Activated CD8-positive, alpha-beta memory T cell treated with anti-CD3 and anti-CD28 coated beads for 24 hours (primary cell): ENCODE measurements around the gene SPRY1.

Experiments used
- DNase-seq: peaks from one replicate; pipeline ENCODE4 v3.0.0-alpha.2; 2020

SPRY1 gene

GRCh38 chr4:123412091-123412505 is 15.5 kb downstream of the SPRY1 start:
- no peak for DNase-seq

- DNase-seq = no peak
Observed at GRCh38 chr4:123412700-123413512, 16.3 kb downstream of the SPRY1 start.

DNA sequence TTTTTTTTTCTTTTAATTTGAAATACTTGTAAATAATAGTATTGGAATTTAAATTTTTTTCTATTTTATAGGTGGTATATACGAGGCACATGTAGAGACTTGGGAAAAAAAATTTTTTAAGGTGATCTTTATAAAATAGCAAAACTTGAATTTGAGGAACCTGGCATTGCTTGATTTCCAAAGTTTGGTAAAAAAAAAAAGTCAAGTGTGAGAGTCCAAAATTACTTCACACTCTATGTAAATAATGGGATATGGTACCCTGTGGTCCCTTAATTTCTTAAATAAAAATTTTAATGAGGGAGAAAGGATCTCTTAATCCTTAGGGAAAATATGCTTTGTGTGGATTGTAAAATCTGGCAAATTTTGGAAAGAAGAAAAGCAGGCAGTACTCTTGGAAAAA is 19.0 kb downstream of the SPRY1 start:
- DNase-seq = no peak

DNA sequence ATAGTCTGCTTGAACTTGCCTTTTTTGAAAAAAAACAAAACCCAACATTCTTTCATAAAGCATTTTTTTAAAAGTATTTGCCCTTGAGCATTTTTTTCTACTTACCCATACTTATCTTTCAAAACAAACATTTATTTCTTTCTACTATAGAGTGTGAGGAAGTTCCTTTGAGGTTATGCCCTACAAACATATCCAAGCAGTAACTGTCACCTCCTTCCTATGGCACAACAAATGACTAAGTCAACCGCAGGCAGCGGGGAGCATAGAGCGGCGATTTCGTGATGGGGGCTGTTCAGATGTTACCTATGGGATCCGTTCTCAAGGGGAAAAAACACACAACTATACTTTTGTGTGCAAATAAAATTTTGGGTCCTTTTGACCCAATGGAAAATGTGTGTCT is 19.4 kb downstream of the SPRY1 start:
- DNase-seq = no peak

- no peak for DNase-seq
Observed at GRCh38 chr4:123417813-123418212, 21.2 kb downstream of the SPRY1 start.

- no peak for DNase-seq
Observed at GRCh38 chr4:123418351-123418931, 21.8 kb downstream of the SPRY1 start.

- no peak for DNase-seq
Observed at GRCh38 chr4:123419885-123420755, 23.5 kb downstream of the SPRY1 start.

DNA sequence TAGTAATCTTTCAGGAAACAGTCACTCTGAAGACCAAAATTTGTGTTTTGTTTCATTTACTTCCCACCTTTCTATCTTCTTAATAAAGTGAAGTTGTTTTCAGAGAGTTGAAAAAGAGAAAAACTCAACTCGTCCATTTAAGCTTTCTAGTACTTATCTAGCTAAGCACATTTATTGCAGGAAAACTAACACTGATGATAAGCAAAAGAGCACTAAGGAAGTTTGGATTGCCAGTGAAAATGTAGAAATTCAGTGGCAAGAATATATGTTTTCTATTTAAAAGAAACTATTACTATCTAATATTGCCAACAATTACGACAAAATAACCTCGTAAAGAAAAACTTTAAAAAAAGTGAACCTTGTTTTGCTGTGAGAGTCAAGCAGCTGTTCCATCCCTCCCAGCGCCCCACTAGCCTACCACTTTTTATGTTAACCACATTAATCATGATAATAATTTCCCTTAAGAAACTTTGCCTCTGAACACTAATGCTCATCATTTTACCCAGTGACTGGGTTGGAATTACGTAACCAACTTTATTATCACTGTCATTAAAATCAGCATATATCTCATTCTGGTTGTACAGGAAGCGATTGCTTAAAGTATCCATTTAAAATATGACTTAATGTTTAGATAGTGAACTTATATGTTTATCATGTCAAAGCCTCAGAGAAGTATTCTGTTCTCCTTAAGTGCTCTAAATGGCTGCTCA is 24.8 kb downstream of the SPRY1 start:
- no peak for DNase-seq

DNA sequence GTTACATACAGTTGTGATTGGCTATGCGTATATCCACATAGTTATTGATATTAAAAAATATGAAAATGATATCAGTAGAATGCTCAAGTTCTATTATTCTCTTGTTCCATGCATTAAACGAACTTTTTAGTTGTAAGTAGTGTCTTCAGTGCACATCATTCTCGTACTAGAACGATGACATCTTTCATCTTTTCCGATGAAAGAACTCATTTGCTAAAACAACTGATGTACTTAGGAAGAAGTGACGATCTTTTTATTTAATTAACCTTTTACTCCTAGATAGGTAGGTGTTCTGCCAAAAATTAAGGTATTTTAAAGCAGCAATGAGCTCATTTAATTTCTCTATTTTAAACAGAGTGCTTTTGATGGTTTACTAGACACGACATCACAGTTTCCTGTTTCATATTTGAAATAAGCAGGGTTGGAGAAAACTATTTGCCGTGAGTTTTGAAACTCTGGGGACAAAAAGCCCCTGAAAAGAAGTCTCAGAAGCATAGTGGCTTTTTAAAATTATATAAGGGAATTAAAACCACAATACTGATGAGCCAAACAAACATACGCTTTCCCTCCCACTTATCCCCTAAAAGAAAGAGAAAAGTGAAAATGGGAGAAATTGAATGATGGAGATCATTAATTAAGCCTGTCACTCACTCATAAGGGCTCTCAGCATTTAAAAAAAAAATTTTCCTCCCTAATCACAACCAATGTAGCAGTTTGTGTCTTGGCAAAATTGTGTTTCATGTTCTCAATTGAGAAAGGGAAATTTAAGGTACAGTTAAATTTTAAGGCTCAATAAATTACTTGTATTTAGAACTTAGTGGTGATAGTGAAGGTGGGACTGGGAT is 25.6 kb downstream of the SPRY1 start:
- no peak for DNase-seq

GRCh38 chr4:123423819-123424218 is 27.2 kb downstream of the SPRY1 start:
- DNase-seq = no peak

- no peak for DNase-seq
Observed at GRCh38 chr4:123427951-123428350, 31.4 kb downstream of the SPRY1 start.

GRCh38 chr4:123430031-123430430 is 33.4 kb downstream of the SPRY1 start:
- DNase-seq = no peak

GRCh38 chr4:123430501-123430900 is 33.9 kb downstream of the SPRY1 start:
- no peak for DNase-seq

GRCh38 chr4:123433573-123433972 is 37.0 kb downstream of the SPRY1 start:
- DNase-seq = no peak

- DNase-seq = no peak
Observed at GRCh38 chr4:123433976-123434375, 37.4 kb downstream of the SPRY1 start.

GRCh38 chr4:123435246-123436113 is 38.9 kb downstream of the SPRY1 start:
- DNase-seq = no peak

GRCh38 chr4:123438031-123438430 is 41.4 kb downstream of the SPRY1 start:
- no peak for DNase-seq

- DNase-seq = no peak
Observed at GRCh38 chr4:123443401-123444289, 47.0 kb downstream of the SPRY1 start.

DNA sequence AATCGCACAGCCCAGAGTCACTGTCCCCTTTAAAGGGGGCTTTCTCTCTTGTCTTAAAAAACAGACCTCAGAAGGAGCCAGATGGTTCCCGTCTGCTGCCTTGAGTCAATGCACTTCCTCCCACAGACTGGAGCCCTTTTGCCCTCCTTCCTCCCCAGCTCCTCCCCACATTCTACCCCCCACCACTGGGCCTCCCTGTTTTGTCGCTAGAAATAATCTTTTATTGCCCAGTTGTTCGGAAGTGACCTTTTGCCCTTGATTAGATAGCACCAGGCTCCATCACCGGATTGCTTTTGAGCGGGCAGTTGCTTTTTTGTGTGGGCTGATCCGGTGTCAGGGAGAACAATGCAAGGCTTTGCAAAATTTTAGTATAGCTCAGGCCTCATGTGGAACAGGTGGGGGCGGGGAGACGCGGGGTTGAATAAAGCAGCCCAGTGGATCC is 47.7 kb downstream of the SPRY1 start:
- peak; percentile 73 for DNase-seq
